GM12872 (cell line): ENCODE measurements around the gene COG5.

Experiments used
- TF ChIP-seq, protein P1 (sequence below): IDR thresholded peaks from 3 replicates; pipeline ENCODE4 v1.5.1; 2011; ENCODE audit warnings: low read depth, mild to moderate bottlenecking, low read length, moderate library complexity; ENCODE audit not compliant: insufficient read depth

COG5 gene

DNA sequence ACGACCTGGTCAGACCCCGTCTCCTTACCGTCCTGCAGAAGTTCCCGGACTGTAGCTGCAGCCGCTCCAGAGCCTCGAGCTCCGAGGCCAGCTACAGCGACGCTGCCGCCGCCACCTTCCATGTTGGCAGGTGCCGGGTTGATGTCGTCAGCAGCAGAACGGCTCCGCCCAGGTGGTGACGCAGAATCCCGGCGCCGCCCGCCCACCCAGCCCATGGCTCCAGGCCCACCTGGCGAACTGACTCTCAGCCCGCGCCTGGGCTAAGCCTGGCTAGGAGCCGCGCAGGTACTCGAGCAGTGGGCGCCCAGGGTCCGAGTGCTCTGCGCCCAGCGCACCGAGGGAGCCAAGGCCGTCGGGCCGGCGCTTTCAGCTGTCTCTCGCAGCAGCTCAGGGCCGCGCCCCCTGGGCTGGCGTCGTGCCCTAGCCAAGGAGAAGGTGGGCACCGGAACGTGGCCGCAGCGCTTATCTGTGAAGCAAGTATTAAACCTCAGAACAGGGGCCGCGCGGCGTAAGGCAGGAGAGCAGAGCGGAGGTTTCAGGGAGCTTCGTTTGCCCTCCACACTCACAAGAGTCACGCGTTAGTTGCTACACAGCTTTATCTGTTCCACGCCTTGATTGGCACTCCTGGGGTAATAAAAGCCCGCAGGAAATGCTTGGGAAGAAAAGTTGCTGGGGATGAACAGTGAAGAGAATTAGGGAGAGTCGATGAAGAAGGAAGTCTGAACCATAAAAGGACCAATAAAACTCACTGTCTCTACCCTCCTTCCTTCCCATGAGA lies at the start of gene COG5, which contains the start of gene DUS4L:
COG5 (minus strand) TSS at position 146 of the 778 bp plus-strand sequence; CDS start at position 122, 24 bp downstream.
DUS4L (plus strand) TSS at position 197 of the 778 bp plus-strand sequence. CDS start 3,100 bp downstream, outside the sequence.
- TF ChIP-seq, protein P1, sequence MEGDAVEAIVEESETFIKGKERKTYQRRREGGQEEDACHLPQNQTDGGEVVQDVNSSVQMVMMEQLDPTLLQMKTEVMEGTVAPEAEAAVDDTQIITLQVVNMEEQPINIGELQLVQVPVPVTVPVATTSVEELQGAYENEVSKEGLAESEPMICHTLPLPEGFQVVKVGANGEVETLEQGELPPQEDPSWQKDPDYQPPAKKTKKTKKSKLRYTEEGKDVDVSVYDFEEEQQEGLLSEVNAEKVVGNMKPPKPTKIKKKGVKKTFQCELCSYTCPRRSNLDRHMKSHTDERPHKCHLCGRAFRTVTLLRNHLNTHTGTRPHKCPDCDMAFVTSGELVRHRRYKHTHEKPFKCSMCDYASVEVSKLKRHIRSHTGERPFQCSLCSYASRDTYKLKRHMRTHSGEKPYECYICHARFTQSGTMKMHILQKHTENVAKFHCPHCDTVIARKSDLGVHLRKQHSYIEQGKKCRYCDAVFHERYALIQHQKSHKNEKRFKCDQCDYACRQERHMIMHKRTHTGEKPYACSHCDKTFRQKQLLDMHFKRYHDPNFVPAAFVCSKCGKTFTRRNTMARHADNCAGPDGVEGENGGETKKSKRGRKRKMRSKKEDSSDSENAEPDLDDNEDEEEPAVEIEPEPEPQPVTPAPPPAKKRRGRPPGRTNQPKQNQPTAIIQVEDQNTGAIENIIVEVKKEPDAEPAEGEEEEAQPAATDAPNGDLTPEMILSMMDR: no peak

DNA sequence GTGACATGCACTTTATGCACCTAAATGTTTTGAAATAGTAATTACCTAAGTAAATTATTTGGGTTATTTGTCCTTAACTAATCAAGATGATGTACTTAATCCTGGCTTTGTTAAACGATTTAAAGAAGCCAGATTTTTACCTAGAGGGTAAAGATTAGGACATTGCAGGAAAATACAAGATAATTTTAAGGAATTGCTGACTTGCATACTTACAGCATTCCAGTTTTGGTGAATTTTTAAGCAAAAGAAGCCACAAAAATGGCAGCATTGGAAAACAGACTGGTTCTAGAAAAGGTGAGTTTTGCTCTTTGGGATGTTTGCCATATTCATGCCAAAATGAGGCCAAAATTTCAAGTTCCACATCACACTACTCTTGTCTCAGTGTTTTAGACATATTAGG lies 49.7 kb upstream of the COG5 start:
- TF ChIP-seq, protein P1: no peak

DNA sequence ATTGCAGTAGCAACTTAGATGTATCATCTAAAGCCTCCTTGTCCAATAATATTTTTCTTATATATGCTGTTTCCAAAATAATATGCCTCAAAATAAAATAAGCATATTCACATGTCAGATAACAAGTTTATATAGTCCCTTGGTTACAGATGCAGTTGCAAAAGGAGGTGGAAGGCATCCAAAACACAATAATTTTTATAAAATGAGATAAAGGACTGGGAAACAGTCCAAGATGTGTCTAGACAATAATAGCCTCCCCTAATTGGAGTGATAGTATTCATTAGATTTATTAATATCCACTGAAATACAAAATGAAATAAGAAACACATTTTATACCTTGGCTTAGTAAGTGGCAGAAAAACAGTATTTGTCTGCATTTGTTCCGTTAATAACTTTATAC lies 46.6 kb upstream of the COG5 start:
- TF ChIP-seq, protein P1: no peak

DNA sequence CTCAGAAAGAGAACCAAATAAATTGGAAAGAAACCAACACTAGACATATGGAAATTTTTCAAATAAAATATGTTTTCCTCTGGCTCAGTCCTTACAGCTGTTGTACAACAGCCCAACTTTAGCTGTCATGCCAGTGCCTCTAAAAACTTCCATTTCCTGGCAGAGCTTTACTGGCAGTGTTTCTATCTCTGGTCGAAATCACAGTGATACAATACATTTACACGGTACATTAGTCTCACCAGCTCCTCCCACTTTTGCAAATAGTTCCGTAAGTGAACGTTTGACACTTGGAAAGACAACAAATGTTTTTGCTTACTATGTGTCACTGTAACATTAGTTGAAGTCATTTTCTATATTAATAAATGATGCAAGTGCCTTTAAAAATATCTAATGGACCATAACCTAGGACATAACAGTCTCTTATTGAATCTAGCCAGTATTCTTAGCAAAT lies 46.1 kb upstream of the COG5 start:
- TF ChIP-seq, protein P1: no peak

DNA sequence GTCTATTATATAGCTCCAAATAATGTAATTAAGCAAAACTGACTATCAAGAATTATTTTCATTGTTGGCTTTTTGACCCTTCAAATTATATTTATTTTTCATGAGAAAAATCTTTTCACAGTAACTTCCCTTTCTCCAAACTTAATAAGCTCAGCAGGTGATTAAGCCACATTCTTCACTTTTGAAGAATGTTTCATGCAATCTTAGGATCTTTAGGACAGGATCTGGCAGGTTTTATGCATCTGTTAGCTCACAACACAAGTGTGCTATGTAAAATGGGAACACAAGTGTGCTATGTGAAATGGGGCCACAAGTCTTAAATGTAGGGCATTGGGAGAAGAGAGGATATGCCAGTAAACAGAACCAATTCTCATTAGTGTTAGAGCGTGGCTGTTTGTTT lies 42.6 kb upstream of the COG5 start:
- TF ChIP-seq, protein P1: no peak

DNA sequence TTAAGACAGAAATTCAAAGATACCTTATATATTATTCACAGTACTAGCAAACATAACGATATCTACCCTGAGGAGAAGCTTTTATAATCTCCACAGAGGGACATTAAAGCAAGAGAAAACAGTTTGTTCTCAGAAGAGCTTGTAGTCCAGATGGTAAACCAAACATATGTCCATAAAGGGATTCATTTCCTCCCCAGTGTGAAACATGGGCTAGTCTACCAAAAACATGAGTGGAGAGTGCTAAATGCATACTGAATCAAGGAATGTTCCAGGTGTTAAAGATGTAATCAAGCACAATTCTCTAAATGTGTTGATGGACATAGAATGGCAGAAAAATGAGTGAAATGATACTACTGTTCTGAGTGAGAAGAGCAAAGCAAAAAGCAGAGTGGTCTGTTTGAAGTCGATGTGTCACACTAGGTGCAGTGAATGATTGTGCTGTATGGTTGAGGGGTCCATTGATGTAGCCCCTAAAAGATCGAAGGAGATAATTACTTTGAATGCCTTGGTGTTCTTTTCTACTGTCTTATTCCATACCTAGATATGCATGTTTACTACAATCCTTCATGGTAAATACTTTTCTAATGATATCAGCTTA lies 41.6 kb upstream of the COG5 start:
- TF ChIP-seq, protein P1: no peak

DNA sequence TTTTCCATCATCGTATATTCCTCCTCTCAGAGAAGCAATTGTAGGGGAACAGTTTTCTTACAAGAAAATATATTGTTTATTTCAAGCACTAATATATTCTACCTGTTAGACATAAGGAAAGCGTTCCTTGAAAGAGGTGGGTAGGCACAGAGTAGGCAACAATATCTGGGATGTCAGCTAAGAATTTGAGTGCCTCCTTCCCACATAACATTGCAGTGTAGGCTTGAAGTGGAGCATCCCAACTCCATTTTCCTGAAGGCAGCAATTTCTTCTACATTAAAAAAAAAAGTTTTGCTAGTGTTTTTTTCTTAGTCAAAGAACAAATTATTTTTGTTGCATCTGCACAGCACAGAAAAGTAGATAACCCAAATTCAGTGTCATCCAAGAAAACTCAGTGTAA lies 37.1 kb upstream of the COG5 start:
- TF ChIP-seq, protein P1: no peak
